ENCODE measurements around the gene ZNF536. TPM values are rescaled to one million over a fixed set of nuclear protein-coding genes. Genes with fewer than 3 reads are reported as not detected.

ZNF536 gene
- polyA plus RNA-seq (not detected in 3 replicates), polyA minus RNA-seq (not detected in 3 replicates)
- polyA plus RNA-seq (2011; ENCODE audit: low read depth) = not detected
- not detected in 2 replicates for polyA plus RNA-seq (2011; cell fraction: cytosol; rRNA removed)
- polyA plus RNA-seq (2011; cell fraction: nucleus; rRNA removed) = not detected in 2 replicates
- not detected in 2 replicates for polyA plus RNA-seq (2012; ENCODE audit: low replicate concordance)
- not detected for polyA minus RNA-seq (2011; cell fraction: cytosol; rRNA and poly(A)+ RNA removed)
- not detected in 2 replicates for polyA minus RNA-seq (2011; cell fraction: nucleus; rRNA and poly(A)+ RNA removed)

DNA sequence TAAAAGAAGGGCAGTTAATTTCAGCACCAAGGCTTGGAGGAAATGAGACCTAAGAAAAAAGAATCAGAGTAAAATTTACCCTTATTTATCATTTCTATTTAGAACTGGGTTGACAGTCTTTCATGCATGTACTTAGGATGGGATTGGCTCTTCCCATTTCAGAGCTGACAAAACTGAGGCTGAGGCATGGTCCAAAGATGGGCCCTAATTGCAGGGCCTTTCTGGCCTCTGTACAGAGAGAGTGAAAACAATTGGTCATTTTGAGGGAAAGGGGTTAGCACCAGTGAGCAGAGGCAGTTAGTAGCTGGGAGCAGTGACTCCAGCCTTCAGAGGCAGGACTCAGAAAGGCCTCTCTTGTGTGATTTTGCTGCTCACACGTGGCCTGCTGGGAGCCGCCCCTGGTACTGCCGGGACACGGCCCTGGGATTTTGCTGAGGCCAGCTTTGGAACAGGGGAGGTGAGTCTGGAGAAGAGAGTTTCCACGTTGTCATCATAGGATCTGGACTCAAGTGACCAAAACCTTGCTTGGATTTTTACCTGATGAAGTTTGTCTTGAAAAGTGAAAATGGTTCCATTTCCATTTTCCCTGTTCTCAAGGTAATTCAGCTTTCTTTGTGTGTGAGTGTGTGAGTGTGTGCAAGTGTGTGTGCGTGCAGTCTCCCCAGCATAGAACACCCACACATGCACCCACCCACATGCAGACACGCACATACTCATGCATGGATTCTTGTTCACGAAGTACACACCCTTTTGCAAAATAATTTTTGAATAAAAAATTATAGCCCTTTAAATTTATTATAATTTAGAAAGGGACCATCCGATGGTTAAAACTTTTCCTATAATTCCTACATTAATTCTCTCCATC is at the start of gene ZNF536:
TSS of gene ZNF536 (plus strand) at position 425 of the 865 bp plus-strand sequence. CDS start 71,179 bp downstream, outside the sequence.
- Histone ChIP-seq H3K9ac (ENCODE audit: control insufficient read depth, extremely low read depth, insufficient read depth, low read length) (no peak within 1 kb of the TSS), H3K4me2 (ENCODE audit: control insufficient read depth, extremely low read depth, insufficient read depth, low read depth, low read length) (no peak within 1 kb of the TSS), H4K20me1 (ENCODE audit: control insufficient read depth, extremely low read depth, insufficient read depth, low read length) (no peaks in the 10 kb centered on the region), H3K27me3 (ENCODE audit: control insufficient read depth, extremely low read depth, insufficient read depth, low read length) (peaks cover 23% of the 10 kb centered on the region), H3K36me3 (ENCODE audit: control insufficient read depth in 2 of 2, extremely low read depth in 1 of 2, insufficient read depth in 2 of 2, low read length in 2 of 2) (no peaks in the 10 kb centered on the region), H3K9me3 (ENCODE audit: control insufficient read depth, low read depth, low read length) (peaks cover 7% of the 10 kb centered on the region), H3K4me3 (ENCODE audit: control insufficient read depth in 2 of 3, extremely low read depth in 1 of 3, insufficient read depth in 2 of 3, low read depth in 1 of 3, low read length in 3 of 3) (no peak within 1 kb of the TSS), H3K9me1 (ENCODE audit: control insufficient read depth, extremely low read depth, insufficient read depth, low read length) (no peaks in the 10 kb centered on the region), H3K4me1 (ENCODE audit: control insufficient read depth, extremely low read depth, insufficient read depth, low read length) (no peaks in the 10 kb centered on the region), H3K27ac (ENCODE audit: control insufficient read depth, insufficient read depth, low read length) (no peak within 1 kb of the TSS), H3K79me2 (ENCODE audit: control insufficient read depth, insufficient read depth, low read length) (no peaks in the 10 kb centered on the region), H2AFZ (ENCODE audit: control insufficient read depth, low read length) (no peak within 1 kb of the TSS)
- no peak for FAIRE-seq
- dilution Hi-C loops (cut with MboI; ENCODE audit: extremely low pct_ligation_motif_present, low sequenced_read_pairs) = no loop called here
- no peak for DNase-seq (ENCODE audit: low read depth, low spot score)
- TF ChIP-seq EZH2 (IDR thresholded peaks at IDR 0.05; ENCODE audit: low read length) = no peak
- TF ChIP-seq, protein P1, sequence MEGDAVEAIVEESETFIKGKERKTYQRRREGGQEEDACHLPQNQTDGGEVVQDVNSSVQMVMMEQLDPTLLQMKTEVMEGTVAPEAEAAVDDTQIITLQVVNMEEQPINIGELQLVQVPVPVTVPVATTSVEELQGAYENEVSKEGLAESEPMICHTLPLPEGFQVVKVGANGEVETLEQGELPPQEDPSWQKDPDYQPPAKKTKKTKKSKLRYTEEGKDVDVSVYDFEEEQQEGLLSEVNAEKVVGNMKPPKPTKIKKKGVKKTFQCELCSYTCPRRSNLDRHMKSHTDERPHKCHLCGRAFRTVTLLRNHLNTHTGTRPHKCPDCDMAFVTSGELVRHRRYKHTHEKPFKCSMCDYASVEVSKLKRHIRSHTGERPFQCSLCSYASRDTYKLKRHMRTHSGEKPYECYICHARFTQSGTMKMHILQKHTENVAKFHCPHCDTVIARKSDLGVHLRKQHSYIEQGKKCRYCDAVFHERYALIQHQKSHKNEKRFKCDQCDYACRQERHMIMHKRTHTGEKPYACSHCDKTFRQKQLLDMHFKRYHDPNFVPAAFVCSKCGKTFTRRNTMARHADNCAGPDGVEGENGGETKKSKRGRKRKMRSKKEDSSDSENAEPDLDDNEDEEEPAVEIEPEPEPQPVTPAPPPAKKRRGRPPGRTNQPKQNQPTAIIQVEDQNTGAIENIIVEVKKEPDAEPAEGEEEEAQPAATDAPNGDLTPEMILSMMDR (optimal IDR thresholded peaks at IDR 0.05 in 1 of 3, IDR thresholded peaks at IDR 0.05 in 1 of 3, conservative IDR thresholded peaks at IDR 0.05 in 1 of 3; ENCODE audit: extremely low read depth in 1 of 3, insufficient read depth in 2 of 3, low read length in 3 of 3) = no peak

DNA sequence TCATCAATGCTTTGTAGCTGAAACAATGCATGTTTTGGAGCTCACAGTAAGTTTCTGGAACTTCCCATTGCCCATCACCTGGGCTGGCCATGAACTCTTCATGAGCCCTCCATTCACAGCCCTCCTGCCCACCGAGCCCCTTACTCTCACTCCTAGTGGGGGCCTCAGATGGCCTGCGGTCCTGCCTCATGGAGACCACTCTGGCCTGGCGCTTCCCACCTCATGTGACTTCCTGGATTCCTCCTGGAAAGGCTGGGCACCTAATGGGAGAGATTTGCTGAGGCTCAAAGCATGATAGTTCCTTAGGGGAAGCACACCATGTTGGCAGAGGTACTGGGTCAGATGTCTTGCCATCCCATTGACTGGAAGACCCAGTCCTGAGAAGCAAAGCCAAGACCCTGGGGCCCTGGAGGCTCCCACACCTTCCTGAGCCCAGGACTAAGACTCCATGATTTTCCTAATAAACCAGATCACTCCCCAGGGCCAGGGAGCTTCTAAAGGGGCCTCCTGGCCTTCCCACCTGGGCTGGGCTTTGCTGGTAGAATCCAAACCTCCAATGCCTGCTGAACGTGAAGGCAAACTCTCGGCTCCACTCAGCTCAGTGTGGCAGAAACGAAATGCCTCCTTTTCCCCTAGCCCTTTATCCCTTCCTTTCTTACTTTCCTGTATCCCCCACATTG is 49.4 kb upstream of the ZNF536 start:
- H4K20me1 ChIP-seq (ENCODE audit: control insufficient read depth, extremely low read depth, insufficient read depth, low read length) = no peaks in the 10 kb centered on the region
- no peak overlapping the region for H3K4me2 ChIP-seq (ENCODE audit: control insufficient read depth, extremely low read depth, insufficient read depth, low read depth, low read length)
- H3K4me1 ChIP-seq (ENCODE audit: control insufficient read depth, extremely low read depth, insufficient read depth, low read length) = no peaks in the 10 kb centered on the region
- dilution Hi-C loops (cut with MboI; ENCODE audit: extremely low pct_ligation_motif_present, low sequenced_read_pairs) = no loop called here
- no peak overlapping the region for H3K27ac ChIP-seq (ENCODE audit: control insufficient read depth, insufficient read depth, low read length)
- no peaks in the 10 kb centered on the region for H3K9me1 ChIP-seq (ENCODE audit: control insufficient read depth, extremely low read depth, insufficient read depth, low read length)
- H2AFZ ChIP-seq (ENCODE audit: control insufficient read depth, low read length) = no peak overlapping the region
- peaks cover 13% of the 10 kb centered on the region for H3K9me3 ChIP-seq (ENCODE audit: control insufficient read depth, low read depth, low read length)
- DNase-seq (ENCODE audit: low read depth, low spot score) = no peak
- no peak overlapping the region for H3K4me3 ChIP-seq (ENCODE audit: control insufficient read depth in 2 of 3, extremely low read depth in 1 of 3, insufficient read depth in 2 of 3, low read depth in 1 of 3, low read length in 3 of 3)
- no peaks in the 10 kb centered on the region for H3K79me2 ChIP-seq (ENCODE audit: control insufficient read depth, insufficient read depth, low read length)
- no peak overlapping the region for H3K9ac ChIP-seq (ENCODE audit: control insufficient read depth, extremely low read depth, insufficient read depth, low read length)
- TF ChIP-seq, protein P1 (optimal IDR thresholded peaks at IDR 0.05 in 1 of 3, IDR thresholded peaks at IDR 0.05 in 1 of 3, conservative IDR thresholded peaks at IDR 0.05 in 1 of 3; ENCODE audit: extremely low read depth in 1 of 3, insufficient read depth in 2 of 3, low read length in 3 of 3) = no peak
- TF ChIP-seq EZH2 (IDR thresholded peaks at IDR 0.05; ENCODE audit: low read length) = no peak
- no peaks in the 10 kb centered on the region for H3K36me3 ChIP-seq (ENCODE audit: control insufficient read depth in 2 of 2, extremely low read depth in 1 of 2, insufficient read depth in 2 of 2, low read length in 2 of 2)
- no peaks in the 10 kb centered on the region for H3K27me3 ChIP-seq (ENCODE audit: control insufficient read depth, extremely low read depth, insufficient read depth, low read length)
- no peak for FAIRE-seq

Measured in keratinocyte (primary cell).